AG04449 (cell line): ENCODE data around the gene GDF7.

Source experiments
- CTCF ChIA-PET: fragments of 350-600 bp; formaldehyde crosslinking; extraction: SDS; loops from one replicate; lab custom pipeline; 2021; ENCODE audit warnings: antibody characterized with exemption; lab: Yijun Ruan, JAX
- POLR2A ChIA-PET: fragments of 400-600, 350-600 bp; formaldehyde crosslinking; extraction: SDS; loops from one replicate; lab custom pipeline; 2020; ENCODE audit warnings: antibody characterized with exemption, inconsistent platforms; lab: Yijun Ruan, JAX
- DNase-seq: peaks from one replicate; pipeline ENCODE4 v3.0.0-alpha.2; 2010; ENCODE audit warnings: low read depth, low spot score
- H3K4me3 ChIP-seq: 2 replicates; pipeline ENCODE4 v1.5.1; 2011; ENCODE audit warnings: low read depth, mild to moderate bottlenecking, control low read depth, low read length
- CTCF ChIP-seq: IDR thresholded peaks from one replicate; pipeline ENCODE4 v1.5.1; 2011; ENCODE audit warnings: mild to moderate bottlenecking, moderate library complexity, low read length, control low read depth, inconsistent platforms; ENCODE audit not compliant: insufficient read depth; ENCODE audit errors: missing control alignments

The GDF7 gene

GRCh38 chr2:20626392-20626697 lies 40.6 kb upstream of the GDF7 start:
- ChIA-PET POLR2A (interaction anchor here (2.5 kb wide), 1 partner anchor 179 kb away, joined by 13 read pairs; the partner anchor contains the start of gene RHOB), CTCF (interaction anchor here (0.9 to 1.7 kb wide), 6 partner anchors 8 to 213 kb away, joined by 3 to 8 read pairs (median 4); no protein-coding TSS in a partner anchor)
- TF ChIP-seq CTCF, result no peak
- DNase-seq, result no peak
- no peak overlapping the region for H3K4me3 ChIP-seq

GRCh38 chr2:20626698-20627513 lies 40.0 kb upstream of the GDF7 start:
- no peak for TF ChIP-seq CTCF
- no peak for DNase-seq
- H3K4me3 ChIP-seq, result no peak overlapping the region
- CTCF ChIA-PET, result interaction anchor here (0.9 to 1.7 kb wide), 6 partner anchors 8 to 213 kb away, joined by 3 to 8 read pairs (median 4); no protein-coding TSS in a partner anchor
- POLR2A ChIA-PET, result interaction anchor here (2.5 kb wide), 1 partner anchor 180 kb away, joined by 13 read pairs; the partner anchor contains the start of gene RHOB

GRCh38 chr2:20627712-20628380 lies 39.1 kb upstream of the GDF7 start:
- H3K4me3 ChIP-seq, result no peak overlapping the region
- ChIA-PET CTCF (interaction anchor here (1.3 to 11.0 kb wide), 3 partner anchors 184 to 216 kb away, joined by 3 to 161 read pairs (median 4); no protein-coding TSS in a partner anchor), POLR2A (no interaction called here)
- no peak for TF ChIP-seq CTCF
- DNase-seq, result no peak

- no peak overlapping the region for H3K4me3 ChIP-seq
- ChIA-PET CTCF (interaction anchor here (1.0 to 17.0 kb wide), 8 partner anchors 9 to 217 kb away, joined by 3 to 394 read pairs (median 4); partner anchors contain the start of gene RHOB), POLR2A (interaction anchor here (0.9 to 8.0 kb wide), 2 partner anchors 182 to 204 kb away, joined by 3 to 107 read pairs; partner anchors contain the start of gene RHOB)
- no peak for TF ChIP-seq CTCF
- DNase-seq, result no peak
Measured at GRCh38 chr2:20629181-20629580, 37.8 kb upstream of the GDF7 start.

- TF ChIP-seq CTCF, result no peak
- DNase-seq, result no peak
- H3K4me3 ChIP-seq, result no peak overlapping the region
- CTCF ChIA-PET, result interaction anchor here (0.9 to 17.0 kb wide), 11 partner anchors 8 to 218 kb away, joined by 3 to 394 read pairs (median 4); partner anchors contain the start of genes HS1BP3 and RHOB
- POLR2A ChIA-PET, result interaction anchor here (0.9 to 8.0 kb wide), 2 partner anchors 182 to 205 kb away, joined by 3 to 107 read pairs; partner anchors contain the start of gene RHOB
Measured at GRCh38 chr2:20629581-20630171, 37.3 kb upstream of the GDF7 start.
